HG02943 (cell line): ENCODE measurements around the gene GP1BB.
"Not testable (repeated sequence)": the region's sequence is repeated elsewhere in the genome, so short reads cannot be mapped to it uniquely, and the experiment has no call there.

ENCODE experiments used
- ATAC-seq: cut with Tn5 transposase; IDR thresholded peaks from one replicate; pipeline ENCODE4 v1.9.1; 2021; ENCODE audit warnings: mild to moderate bottlenecking, low read depth, moderate library complexity; ENCODE audit not compliant: unreplicated experiment

The GP1BB gene

DNA sequence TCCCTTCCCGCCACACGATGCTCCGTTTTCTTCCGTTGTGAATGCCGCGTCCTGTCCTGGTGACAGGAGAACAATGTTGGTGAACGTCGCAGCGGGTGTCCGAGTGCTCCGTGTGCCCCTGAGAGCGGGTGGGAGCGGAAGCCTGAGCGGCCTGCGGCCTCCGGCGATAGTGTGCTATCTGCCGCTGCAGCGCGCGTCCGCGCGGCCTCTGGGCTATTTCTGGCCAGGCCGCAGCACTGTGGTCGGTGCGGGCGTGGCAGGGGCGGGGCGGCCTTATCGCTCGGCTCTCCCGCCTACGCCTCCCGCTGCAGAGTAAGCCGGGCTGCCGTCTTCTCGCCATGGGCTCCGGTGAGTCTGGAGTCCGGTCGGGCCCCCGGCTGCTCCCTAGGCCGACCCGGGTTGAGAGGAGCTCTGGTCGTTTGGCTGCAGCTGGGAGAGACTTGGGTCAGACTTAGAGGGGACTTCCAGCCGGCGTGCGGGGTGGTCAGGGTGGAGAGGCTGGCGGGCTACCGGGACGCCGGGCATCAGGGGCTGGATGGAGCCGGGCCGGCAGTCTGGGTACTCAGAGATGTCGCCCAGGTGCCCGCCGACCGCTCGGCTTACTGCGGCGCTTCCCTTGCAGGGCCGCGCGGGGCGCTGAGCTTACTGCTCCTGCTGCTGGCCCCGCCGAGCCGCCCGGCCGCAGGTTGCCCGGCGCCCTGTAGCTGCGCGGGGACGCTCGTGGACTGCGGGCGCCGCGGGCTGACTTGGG, at the start of gene GP1BB:
Gene GP1BB, plus strand, starts transcription at position 308 of the 751 bp plus-strand sequence. Its CDS starts 31 bp downstream, at position 339.
- ATAC-seq = no peak

DNA sequence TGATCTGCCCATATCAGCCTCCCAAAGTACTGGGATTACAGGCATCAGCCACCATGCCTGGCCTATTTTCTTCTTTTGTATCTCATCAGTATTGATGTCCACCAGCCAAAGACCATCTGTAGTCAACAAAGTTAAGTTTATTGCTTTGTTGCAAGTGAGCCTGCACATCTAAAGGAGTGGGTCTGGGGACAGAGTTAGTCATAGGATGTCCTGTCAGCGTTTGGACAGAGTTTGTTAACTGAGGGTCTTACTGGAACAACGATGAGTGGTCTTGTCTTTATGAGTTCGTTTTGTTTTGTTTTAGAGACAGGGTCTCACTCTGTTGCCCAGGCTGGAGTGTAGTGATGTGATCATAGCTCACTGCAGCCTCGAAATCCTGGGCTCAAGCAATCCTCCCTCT, 49.7 kb upstream of the GP1BB start:
- no peak for ATAC-seq

DNA sequence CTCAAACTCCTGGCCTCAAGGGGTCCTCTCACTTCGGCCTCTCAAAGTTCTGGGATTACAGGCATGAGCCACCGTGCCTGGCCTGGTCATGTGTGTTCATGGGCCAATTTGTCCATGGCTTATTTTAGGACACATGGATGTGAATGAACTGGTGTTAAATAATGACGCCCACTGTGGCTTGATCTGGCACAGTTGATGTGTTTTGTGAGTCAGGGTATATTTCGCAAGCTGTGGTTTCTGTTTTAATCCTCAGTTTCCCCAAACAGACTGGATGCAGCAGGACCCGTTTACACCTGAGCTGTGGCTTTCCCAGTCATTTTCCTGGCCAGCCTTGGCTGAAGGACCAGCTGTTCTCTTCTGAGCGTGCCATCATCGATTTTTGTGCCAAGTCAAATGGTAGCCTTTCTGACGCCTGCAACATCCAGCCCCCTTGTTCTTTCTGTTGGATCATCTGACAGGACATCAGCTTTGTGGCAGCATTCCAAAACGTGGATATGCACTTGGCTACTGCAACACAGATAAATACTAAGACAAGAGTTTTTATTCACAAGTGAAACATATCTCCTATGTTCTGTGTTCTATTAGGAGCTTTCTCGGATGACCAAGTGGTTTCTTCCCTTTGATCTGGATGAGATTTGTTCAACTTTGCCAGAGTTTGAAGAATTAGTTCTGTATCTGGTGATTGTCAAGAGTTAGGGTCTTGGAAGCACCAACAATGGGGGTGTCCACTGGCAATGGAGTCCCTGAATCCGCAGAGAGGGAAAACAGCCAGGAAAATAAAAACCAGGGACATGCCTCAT, 49.0 kb upstream of the GP1BB start:
- no peak for ATAC-seq

DNA sequence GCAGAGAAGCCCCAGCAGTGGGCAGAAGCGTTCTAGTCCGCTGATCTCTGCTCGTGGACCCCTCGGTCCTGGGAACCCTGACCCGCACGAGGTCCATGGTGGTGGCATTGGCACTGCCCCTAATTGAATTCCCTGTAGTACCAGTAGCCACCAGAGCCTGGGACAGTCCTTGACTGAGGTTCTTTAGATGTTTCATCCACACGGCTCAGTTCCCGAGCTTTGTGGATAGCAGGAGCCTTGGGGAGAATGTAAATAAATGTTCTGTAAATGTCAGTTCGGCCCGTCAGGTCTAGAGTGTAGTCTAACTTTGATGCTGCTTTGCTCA, 48.4 kb upstream of the GP1BB start:
- ATAC-seq = no peak

DNA sequence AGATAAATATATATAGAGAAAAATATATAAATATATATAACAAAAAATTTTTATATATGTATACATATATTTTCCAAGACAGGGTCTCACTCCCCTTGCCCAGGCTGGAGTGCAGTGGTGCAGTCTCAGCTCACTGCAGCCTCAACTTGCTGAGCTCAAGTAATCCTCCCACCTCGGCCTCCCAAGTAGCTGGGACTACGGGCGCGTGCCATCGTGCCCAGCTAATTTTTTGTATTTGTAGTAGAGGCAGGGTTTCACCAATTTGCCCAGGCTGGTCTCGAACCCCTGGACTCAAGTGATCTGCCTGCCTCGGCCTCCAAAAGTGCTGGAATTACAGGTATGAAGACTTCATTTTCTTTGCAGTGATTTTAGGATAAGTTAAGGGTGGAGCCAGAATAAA, 47.9 kb upstream of the GP1BB start:
- no peak for ATAC-seq

DNA sequence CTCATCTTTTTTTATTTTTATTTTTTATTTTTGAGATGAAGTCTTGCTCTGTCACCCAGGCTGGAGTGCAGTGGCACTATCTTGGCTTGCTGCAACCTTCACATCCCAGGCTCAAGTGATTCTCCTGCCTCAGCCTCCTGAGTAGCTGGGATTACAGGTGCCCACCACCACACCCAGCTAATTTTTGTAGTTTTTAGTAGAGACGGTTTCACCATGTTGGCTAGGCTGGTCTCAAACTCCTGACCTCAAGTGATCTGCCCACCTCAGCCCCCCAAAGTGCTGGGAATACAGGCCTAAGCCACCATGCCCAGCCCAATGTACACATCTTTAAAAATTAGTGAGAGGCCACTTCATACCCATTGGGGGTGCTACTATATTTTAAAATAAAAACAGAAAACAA, 46.9 kb upstream of the GP1BB start:
- not testable (repeated sequence) for ATAC-seq

DNA sequence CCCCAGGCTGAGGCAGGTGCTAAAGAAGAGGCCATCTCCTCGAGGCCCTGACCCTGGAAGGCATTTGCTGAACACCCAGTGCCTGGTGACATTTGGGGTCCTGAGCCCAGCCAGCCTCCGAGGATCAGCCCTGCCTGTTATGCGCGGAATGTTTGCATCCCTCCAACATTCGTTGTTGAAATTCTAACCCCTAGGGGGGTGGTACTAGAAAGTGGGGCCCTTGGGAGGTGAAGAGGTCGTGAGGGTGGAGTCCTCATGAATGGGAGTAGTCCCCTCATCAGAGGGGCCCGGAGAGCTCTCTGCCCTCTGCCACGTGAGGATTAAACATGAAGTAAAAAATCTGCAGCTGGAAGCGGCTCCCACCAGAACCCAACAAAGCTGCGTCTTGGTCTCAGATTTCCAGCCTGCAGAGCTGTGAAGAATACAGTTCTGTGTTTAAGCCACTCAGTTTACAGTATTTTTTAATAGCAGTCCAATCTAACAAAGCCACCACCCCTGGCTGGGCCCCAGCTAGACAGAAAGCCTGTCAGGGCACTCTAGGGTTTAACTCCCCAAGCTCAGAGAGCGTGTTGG, 44.3 kb upstream of the GP1BB start:
- ATAC-seq = no peak

DNA sequence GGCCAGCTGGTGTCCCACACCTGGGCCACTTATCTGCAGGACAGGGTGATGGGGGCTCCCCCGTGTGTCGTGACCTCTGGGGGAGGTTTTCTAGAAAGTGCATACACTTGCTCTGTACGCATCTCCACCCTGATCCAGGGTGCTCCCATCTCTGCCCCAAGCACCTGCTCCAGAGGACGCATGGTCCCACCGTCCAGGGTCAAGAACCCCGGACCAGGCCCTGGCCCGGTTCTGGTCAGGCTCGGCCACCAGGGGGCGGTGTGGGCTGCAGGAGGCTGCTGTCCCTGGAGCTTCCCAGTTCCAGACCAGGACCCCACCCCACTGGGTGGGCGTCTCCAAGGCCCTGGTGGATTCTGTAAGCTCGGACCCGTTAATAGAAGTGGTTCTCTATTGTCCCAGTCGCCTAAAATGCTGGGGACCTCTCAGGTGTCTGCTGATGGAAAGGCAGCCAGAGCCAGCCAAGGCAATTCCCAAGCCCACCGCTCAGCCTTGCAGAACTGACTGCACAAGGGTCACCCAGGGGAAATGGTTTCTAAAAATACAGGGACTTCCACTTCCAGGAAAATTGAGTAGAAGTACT, 43.7 kb upstream of the GP1BB start:
- ATAC-seq = no peak

DNA sequence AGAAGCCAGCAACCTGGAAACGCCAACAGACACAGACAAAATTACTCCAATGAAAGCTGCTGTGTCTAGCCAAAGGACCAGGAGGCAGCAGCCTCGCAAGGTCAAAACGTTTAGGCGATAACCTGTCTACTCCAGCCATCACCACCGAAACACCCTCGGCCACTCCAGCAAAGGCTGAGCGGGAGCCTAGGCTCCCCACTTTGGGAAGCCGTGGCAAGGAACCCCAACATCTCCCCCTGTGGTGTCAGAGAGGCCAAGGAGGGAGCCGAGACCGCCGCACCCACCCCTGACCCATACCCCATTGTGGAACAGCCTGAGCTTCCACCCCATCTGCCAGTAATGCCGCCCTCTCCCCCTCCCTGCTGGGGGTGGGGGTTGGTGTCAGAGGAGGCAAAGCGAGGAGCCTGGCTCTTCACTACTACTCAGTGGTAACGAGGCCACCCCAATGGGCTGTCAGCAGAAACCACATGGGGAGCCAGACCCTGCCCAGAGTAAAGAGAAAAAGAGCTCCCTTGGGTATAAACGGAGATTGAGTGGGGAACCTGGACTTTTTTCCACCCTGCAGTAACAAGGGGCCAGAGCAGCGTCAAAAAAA, 43.0 kb upstream of the GP1BB start:
- no peak for ATAC-seq

DNA sequence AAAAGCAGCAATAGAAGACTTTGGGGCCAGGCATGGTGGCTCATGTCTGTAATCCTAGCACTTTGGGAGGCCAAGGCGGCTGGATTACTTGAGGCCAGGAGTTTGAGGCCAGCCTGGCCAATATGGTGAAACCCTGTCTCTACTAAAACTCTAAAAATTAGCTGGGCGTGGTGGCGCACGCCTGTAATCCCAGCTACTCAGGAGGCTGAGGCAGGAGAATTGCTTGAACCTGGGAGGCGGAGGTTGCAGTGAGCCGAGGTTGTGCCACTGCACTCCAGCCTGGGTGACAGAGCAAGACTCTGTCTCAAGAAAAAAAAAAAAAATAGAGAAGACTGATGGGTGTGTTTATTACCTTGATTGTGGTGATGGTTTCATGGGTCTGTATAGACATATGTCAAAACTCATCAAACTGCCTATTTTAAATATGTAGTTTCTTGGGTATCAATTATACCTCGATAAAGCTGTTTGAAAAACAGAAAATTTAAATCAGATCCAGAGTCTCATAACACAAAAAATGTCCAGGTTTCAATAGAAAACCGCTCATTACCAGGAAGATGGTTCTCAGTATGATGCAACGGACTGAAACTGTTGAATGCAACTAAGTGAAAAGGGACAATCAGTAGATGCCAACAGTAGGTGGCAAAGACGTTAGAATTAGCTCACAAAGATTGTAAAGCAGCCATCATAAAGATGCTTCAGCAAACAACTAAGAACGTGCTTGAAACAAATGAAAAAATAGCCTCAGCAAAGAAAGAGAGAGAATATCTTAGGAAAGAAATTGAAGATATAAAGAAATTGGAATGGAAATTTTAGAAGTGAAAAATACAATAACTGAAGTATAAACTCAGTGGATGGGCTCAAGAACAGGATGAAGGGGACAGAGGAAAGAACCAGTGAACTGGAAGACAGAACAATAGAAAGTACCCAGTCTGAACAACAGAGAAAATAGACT, 42.2 kb upstream of the GP1BB start:
- no peak for ATAC-seq

DNA sequence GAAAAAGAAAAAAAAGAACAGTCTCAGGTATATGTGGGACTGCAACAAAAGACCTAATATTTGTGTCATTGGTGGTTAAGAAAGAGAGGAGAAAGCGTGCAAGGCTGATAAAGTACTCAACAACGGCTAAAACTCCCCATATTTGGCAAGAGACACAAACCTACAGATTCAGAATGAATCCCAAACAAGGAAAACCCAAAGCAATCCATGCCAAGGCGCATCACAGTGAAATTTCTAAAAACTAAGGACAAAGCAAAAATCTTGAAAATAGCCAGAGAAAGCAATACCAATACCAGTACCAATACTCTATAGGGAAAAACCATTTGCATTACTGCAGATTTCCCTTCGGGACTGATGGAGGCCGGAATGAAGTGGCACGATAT, 41.5 kb upstream of the GP1BB start:
- ATAC-seq = no peak

DNA sequence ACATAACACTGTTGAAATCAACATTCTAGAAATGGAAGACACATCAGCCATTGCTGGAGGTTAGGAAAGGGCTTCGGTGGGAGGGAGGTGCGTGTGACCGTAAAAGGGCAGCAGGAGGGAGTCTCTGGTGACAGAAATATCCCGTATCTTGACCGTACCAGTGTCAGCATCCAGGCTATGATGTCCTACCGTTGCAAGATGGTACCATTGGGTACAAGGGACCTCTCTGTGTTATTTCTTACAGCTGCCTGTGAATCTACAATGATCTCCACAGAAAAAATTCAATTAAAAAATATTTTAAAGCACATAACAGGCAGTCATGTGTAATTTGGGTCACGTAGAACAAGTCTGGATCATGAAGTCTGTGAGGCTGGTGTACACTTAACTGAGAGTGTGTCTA, 36.4 kb upstream of the GP1BB start:
- no peak for ATAC-seq

DNA sequence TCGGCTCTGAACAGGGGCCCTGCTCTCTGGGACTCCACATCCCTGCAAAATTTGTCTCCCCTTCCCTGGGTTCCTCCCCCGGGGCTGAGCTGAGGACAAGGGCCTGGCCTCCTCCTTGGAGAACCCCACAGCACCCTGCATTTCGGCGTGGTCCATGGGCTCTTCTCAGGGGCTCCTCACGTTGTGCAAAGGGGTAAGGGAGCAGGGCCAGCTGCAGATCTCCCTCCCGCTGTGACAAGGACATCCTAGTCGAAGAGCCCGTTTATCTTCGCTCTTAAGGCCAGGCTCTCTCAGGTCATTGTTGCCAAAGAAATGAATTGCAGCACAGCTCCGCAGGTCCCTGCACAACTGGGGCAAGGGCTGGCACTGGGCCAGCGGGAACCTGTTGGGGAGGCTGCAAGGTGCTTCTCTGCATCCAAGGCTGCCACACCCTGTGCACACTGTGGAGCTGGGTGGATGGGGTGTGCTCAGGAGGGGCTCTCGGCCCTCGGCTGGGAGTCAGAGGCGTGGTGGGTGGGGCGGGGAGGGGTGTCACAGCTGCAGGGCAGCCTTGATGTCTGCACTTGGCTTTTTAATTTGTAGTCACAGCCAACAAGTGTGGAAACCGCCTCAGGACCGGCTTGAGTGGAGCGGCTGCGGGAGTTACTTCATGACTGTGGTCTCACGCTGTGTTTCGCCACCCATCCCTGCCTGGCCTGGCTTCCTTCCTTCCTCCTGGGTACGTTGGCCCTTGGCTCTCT, 35.6 kb upstream of the GP1BB start:
- ATAC-seq = no peak

DNA sequence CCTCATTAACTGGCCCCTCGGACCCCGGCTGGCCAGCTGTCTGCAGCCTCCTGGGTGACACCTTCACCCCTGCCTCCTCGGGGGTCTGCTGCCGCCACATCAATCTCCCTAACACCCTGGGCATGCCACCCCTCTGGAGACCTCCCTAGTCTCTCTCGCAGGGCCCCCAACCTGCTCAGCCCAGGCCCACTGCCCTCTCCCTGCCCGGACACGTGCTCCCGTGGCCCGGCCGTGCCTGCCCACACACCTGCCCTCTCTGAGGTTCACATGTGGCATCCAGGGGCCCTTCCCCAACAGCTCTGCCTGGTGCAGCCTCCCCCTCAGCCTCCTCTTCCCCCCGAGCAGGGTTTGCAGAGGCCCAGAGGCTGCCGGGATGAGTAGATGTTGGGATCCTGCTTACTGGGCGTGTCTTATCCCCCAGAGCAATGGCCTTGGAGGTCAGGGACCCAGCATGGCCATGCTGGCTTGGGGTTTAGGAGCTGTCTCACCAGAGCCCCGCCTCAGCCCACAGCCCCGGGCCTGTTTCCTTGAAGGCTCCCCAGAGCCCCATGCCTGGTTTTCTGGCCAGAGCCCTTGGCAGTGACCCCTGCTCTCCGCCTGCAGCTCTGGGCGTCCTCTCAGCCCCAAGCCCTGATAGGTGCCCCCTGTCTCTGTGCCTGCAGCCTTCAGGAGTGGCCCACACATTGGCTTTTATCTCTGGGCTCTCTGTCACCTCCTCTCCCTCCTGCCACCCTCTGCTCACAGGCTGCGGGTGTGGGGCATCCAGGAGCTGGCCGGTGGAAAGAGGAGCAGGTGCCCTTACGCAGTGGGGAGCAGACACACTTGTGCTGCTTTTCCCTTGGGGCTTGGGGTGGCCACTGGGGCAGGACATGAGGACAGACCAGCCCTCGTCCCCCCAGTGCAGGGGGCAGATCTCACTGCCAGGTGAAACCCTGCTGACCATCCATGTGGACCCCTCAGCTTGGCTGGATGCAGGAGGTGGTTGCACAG, 34.7 kb upstream of the GP1BB start:
- no peak for ATAC-seq

DNA sequence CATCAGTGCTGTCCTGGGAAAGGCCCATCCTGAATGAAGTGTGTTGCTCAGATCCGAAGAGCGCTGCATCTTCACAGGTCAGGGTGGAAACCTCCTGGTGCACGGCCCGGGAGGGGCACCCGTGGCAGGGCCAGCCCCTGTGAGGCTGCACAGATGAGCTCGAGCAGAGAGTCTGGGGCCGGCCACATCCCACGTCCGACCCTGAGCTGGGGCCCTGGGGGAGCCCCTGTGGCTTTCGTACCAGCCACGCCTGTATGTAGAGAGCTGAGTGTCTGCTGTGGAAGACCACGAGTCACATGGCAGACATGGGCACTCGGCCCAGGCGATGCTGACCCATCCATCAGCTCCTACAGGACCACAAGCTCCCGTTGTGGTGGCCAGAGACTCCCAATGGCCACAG, 33.9 kb upstream of the GP1BB start:
- no peak for ATAC-seq

DNA sequence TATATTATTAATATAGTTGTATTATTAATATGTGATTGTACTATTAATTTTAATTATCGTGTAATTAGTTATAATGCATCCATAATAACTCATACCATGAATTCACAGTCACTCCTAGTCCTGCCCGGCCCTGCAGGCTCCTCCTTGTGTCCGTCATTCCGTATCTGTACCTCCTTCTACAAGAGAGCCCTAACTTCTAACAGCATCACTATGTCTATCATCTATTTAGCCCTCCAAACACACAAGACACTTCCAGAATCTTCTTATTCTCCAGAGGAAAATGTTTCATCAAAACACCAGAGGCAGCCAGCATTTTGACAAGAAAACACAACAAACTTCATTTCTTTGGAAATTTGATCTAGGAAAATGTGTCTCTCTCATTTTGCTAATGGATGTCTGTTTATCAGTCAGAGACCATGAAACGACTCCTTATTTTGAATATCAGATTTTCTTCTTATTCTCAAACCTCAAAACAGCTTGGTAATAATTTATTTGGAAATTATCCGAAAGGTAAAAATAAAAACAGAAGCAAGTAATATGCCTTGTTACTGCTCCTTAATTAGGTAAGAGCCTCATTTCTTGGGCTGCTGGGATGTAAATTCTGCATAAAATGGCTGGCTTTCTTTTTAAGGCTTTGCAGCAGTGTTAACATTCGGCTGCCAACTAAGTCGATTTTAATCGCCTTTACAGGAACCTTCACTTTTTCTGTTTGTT, 32.2 kb upstream of the GP1BB start:
- ATAC-seq = no peak

DNA sequence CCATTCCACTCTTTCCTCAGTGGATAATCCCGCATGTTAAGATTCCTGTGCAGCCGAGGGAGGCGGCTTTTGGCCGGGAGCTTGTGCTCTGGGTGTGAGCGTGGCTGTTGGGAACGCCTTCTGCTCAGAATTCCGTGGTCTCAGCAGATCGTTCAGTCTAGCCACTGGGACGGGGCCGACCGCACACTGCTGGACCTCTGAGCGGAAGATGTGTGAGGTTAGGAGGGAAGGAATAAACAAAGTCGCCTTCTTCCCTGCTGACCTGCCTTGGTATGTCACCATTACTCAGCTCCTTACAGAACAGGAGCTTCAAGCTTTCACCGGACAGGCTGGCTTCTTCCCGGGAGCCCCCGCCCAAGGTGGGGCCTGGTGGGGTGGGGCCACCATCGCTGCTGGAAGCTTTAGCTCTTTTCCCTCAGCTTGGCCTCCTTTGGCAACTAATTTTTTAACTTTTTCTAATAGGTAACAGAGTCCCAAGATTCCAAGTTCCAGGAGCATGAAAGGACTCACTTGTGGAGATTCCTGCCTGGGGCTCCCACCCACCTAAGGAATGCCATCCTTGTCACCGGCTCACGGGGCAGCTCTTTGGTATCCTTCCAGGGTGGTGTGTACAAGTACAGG, 31.5 kb upstream of the GP1BB start:
- ATAC-seq = no peak
